Right lobe of liver (tissue), 4 donors: Measurements from ENCODE around the gene ITGA5.
A peak's percentile ranks its signal among the peaks of the same experiment; 100 is the strongest.

ENCODE experiments used
- CTCF ChIP-seq, 4 donors: fragments of 200-600 bp in 3 of 4; fragments of 450-650 bp in 1 of 4; IDR thresholded peaks; one replicate each; pipeline versions ENCODE4 v1.5.1 to v1.8.0; 2016 to 2022; ENCODE audit warnings: antibody characterized with exemption in 4 of 4, mild to moderate bottlenecking in 2 of 4
- POLR2A ChIP-seq: fragments of 450-650 bp; IDR thresholded peaks from one replicate; pipeline ENCODE4 v1.6.1; 2017; ENCODE audit warnings: antibody characterized with exemption, mild to moderate bottlenecking
- donor health status: DM: no; HTN: no; CAD: no.
- donor health status: DM: no; HTN: no; CAD: no.
- donor health status: DM: no; HTN: yes; CAD: no.

- TF ChIP-seq CTCF (IDR thresholded peaks at IDR 0.05) (peak; percentile 98 to 100 (median 100)), POLR2A (no peak)
Measured at GRCh38 chr12:54379398-54380201, 39.5 kb downstream of the ITGA5 start.
